Measurements from ENCODE around the gene MEIOSIN. TPM values are rescaled to one million over a fixed set of nuclear protein-coding genes. Genes with fewer than 3 reads are reported as not detected.

The MEIOSIN gene
- total and polyA plus RNA-seq, 2 of the 13 experiments (the other 11 are each of a cell fraction or from before 2014, with no cell fraction given): not detected

- TF ChIP-seq AHDC1 (CRISPR knock-in tag; IDR thresholded peaks at IDR 0.05; ENCODE audit: borderline replicate concordance): no peak
- TF ChIP-seq CREB1 (IDR thresholded peaks at IDR 0.05): no peak
- no peak for TF ChIP-seq CREB1 (CRISPR knock-in tag; IDR thresholded peaks at IDR 0.05)
- no peak for TF ChIP-seq AGO1 (IDR thresholded peaks at IDR 0.05; ENCODE audit: low read depth, low read length, poor library complexity, severe bottlenecking)
- no peak for TF ChIP-seq IRF9 (CRISPR knock-in tag; IDR thresholded peaks at IDR 0.05; ENCODE audit: borderline replicate concordance)
- TF ChIP-seq WIZ (CRISPR knock-in tag; IDR thresholded peaks at IDR 0.05): no peak
- TF ChIP-seq ZNF253 (CRISPR knock-in tag; IDR thresholded peaks at IDR 0.05; ENCODE audit: borderline replicate concordance): no peak
- TF ChIP-seq ZBTB3 (CRISPR knock-in tag; IDR thresholded peaks at IDR 0.05; ENCODE audit: borderline replicate concordance, low read depth): no peak
- TF ChIP-seq RNF2 (conservative IDR thresholded peaks at IDR 0.05; ENCODE audit: low read depth): no peak
- no peak for TF ChIP-seq ZNF12 (CRISPR knock-in tag; IDR thresholded peaks at IDR 0.05)
- no peak for TF ChIP-seq ZNF331 (CRISPR knock-in tag; IDR thresholded peaks at IDR 0.05)
- no peak for TF ChIP-seq UBTF (CRISPR knock-in tag; IDR thresholded peaks at IDR 0.05)
- TF ChIP-seq TSC22D2 (CRISPR knock-in tag; IDR thresholded peaks at IDR 0.05; ENCODE audit: borderline replicate concordance): no peak
Observed at GRCh38 chr19:45779231-45780145, 46.2 kb downstream of the MEIOSIN start (continued).

All from HepG2 (cell line).